ENCODE results near the gene OR51D1. TPM values are rescaled to one million over a fixed set of nuclear protein-coding genes. Genes with fewer than 3 reads are reported as not detected.
A peak's percentile ranks its signal among the peaks of the same experiment; 100 is the strongest.

The OR51D1 gene
- total and polyA plus RNA-seq, 9 of the 15 experiments (the other 6 are each of a cell fraction or from before 2014, with no cell fraction given), result not detected

GRCh38 chr11:4607781-4608666, 29.3 kb upstream of the OR51D1 start, which contains the start of gene TRIM68 (continued):
- TF ChIP-seq HNRNPK (IDR thresholded peaks at IDR 0.05; ENCODE audit: low read depth, low read length, poor library complexity, severe bottlenecking), result no peak
- TF ChIP-seq POLR2G (IDR thresholded peaks at IDR 0.05; ENCODE audit: low read depth, low read length), result peak; percentile 96
- no peak for TF ChIP-seq ZNF217 (CRISPR knock-in tag; IDR thresholded peaks at IDR 0.05)
- TF ChIP-seq TCFL5 (CRISPR knock-in tag; conservative IDR thresholded peaks at IDR 0.05), result no peak
- no peak for TF ChIP-seq FOXA3 (CRISPR knock-in tag; conservative IDR thresholded peaks at IDR 0.05 in 1 of 2, IDR thresholded peaks at IDR 0.05 in 1 of 2)
- TF ChIP-seq RFX5 (IDR thresholded peaks at IDR 0.05; ENCODE audit: low read depth, low read length), result no peak
- no peak for TF ChIP-seq CLOCK (CRISPR knock-in tag; IDR thresholded peaks at IDR 0.05; ENCODE audit: borderline replicate concordance)
- TF ChIP-seq ZBTB26 (CRISPR knock-in tag; IDR thresholded peaks at IDR 0.05), result no peak
- no peak for TF ChIP-seq CCAR2 (IDR thresholded peaks at IDR 0.05; ENCODE audit: low read depth, low read length)
- no peak for TF ChIP-seq RAD51 (IDR thresholded peaks at IDR 0.05; ENCODE audit: borderline replicate concordance, low read depth)
- TF ChIP-seq TOE1 (IDR thresholded peaks at IDR 0.05; ENCODE audit: borderline replicate concordance), result no peak
- no peak for TF ChIP-seq TOE1 (CRISPR knock-in tag; IDR thresholded peaks at IDR 0.05; ENCODE audit: borderline replicate concordance, low read depth)
- TF ChIP-seq E4F1 (CRISPR knock-in tag; IDR thresholded peaks at IDR 0.05; ENCODE audit: borderline replicate concordance), result no peak
- TF ChIP-seq RCOR1 (IDR thresholded peaks at IDR 0.05; ENCODE audit: borderline replicate concordance in 1 of 2, low read depth in 2 of 2, low read length in 2 of 2), result no peak
- no peak for TF ChIP-seq ZNF699 (CRISPR knock-in tag; IDR thresholded peaks at IDR 0.05; ENCODE audit: insufficient replicate concordance)

Measured in K562 (cell line).